Measurements from ENCODE around the gene RALGAPA2.

GRCh38 chr20:20752712-20753111, 40.3 kb upstream of the RALGAPA2 start:
- TF ChIP-seq EP300 (IDR thresholded peaks at IDR 0.05) (no peak), CTCF (IDR thresholded peaks at IDR 0.05) (no peak), POLR2AphosphoS5 (IDR thresholded peaks at IDR 0.05) (no peak), POLR2A (IDR thresholded peaks at IDR 0.05) (no peak)
